HEK293 (cell line): ENCODE measurements around the gene PHKA2.

Experiments
- FEZF1 ChIP-seq: fragments of 450-650 bp; formaldehyde crosslinking; IDR thresholded peaks from 2 replicates; pipeline ENCODE4 v1.5.1; 2016; ENCODE audit warnings: missing biosample characterization, missing genetic modification characterization
- KLF9 ChIP-seq: fragments of 450-650 bp; formaldehyde crosslinking; IDR thresholded peaks from 2 replicates; pipeline ENCODE4 v1.5.1; 2016; ENCODE audit warnings: missing biosample characterization, missing genetic modification characterization, low read depth
- PATZ1 ChIP-seq: fragments of 450-650 bp; formaldehyde crosslinking; IDR thresholded peaks from 2 replicates; pipeline ENCODE4 v1.5.1; 2016; ENCODE audit warnings: missing biosample characterization, missing genetic modification characterization
- PRDM1 ChIP-seq: fragments of 450-650 bp; formaldehyde crosslinking; IDR thresholded peaks from 2 replicates; pipeline ENCODE4; 2016; ENCODE audit warnings: missing biosample characterization, missing genetic modification characterization
- PRDM2 ChIP-seq: fragments of 450-650 bp; formaldehyde crosslinking; IDR thresholded peaks from 2 replicates; pipeline ENCODE4 v1.5.1; 2016; ENCODE audit warnings: missing biosample characterization, missing genetic modification characterization, borderline replicate concordance
- SCRT2 ChIP-seq: fragments of 450-650 bp; formaldehyde crosslinking; IDR thresholded peaks from 2 replicates; pipeline ENCODE4 v1.5.1; 2016; ENCODE audit warnings: missing biosample characterization, missing genetic modification characterization
- SP7 ChIP-seq: fragments of 450-650 bp; formaldehyde crosslinking; IDR thresholded peaks from 2 replicates; pipeline ENCODE4 v1.5.1; 2016; ENCODE audit warnings: missing biosample characterization, missing genetic modification characterization
- TSHZ1 ChIP-seq: fragments of 450-650 bp; formaldehyde crosslinking; IDR thresholded peaks from 2 replicates; pipeline ENCODE4 v1.5.1; 2016; ENCODE audit warnings: missing biosample characterization, missing genetic modification characterization, borderline replicate concordance
- YY1 ChIP-seq: fragments of 450-650 bp; formaldehyde crosslinking; IDR thresholded peaks from 2 replicates; pipeline ENCODE4 v1.5.1; 2018; ENCODE audit warnings: missing biosample characterization, missing genetic modification characterization
- ZBTB26 ChIP-seq: fragments of 450-650 bp; formaldehyde crosslinking; optimal IDR thresholded peaks from 2 replicates; pipeline ENCODE3; 2016; ENCODE audit warnings: missing biosample characterization, mild to moderate bottlenecking, missing genetic modification characterization
- ZBTB49 ChIP-seq: fragments of 450-650 bp; formaldehyde crosslinking; IDR thresholded peaks from 2 replicates; pipeline ENCODE4 v1.5.1; 2016; ENCODE audit warnings: missing biosample characterization, missing genetic modification characterization, low read depth
- ZNF10 ChIP-seq: fragments of 450-650 bp; formaldehyde crosslinking; IDR thresholded peaks from 2 replicates; pipeline ENCODE4 v1.5.1; 2017; ENCODE audit warnings: missing biosample characterization, missing genetic modification characterization
- ZNF114 ChIP-seq: fragments of 450-650 bp; formaldehyde crosslinking; IDR thresholded peaks from 2 replicates; pipeline ENCODE4 v1.5.0; 2017; ENCODE audit warnings: missing biosample characterization, missing genetic modification characterization
- ZNF16 ChIP-seq: fragments of 450-650 bp; formaldehyde crosslinking; IDR thresholded peaks from 2 replicates; pipeline ENCODE4 v1.5.1; 2016; ENCODE audit warnings: low read depth, missing biosample characterization, missing genetic modification characterization
- ZNF24 ChIP-seq: fragments of 450-650 bp; formaldehyde crosslinking; IDR thresholded peaks from 2 replicates; pipeline ENCODE4 v1.5.1; 2016; ENCODE audit warnings: missing biosample characterization, missing genetic modification characterization
- ZNF341 ChIP-seq: fragments of 450-650 bp; formaldehyde crosslinking; IDR thresholded peaks from 2 replicates; pipeline ENCODE4; 2016; ENCODE audit warnings: low read depth, missing biosample characterization, missing genetic modification characterization
- ZNF416 ChIP-seq: fragments of 450-650 bp; formaldehyde crosslinking; IDR thresholded peaks from 2 replicates; pipeline ENCODE4 v1.5.1; 2016; ENCODE audit warnings: missing biosample characterization, missing genetic modification characterization
- ZNF560 ChIP-seq: fragments of 450-650 bp; formaldehyde crosslinking; IDR thresholded peaks from 2 replicates; pipeline ENCODE4 v1.5.1; 2017; ENCODE audit warnings: missing biosample characterization, missing genetic modification characterization, borderline replicate concordance
- ZNF580 ChIP-seq: fragments of 450-650 bp; formaldehyde crosslinking; IDR thresholded peaks from 2 replicates; pipeline ENCODE4 v1.5.1; 2016; ENCODE audit warnings: missing biosample characterization, missing genetic modification characterization
- ZNF776 ChIP-seq: fragments of 450-650 bp; formaldehyde crosslinking; IDR thresholded peaks from 2 replicates; pipeline ENCODE4 v1.5.0; 2017; ENCODE audit warnings: missing biosample characterization, missing genetic modification characterization, borderline replicate concordance
- ZNF843 ChIP-seq: fragments of 450-650 bp; formaldehyde crosslinking; IDR thresholded peaks from 2 replicates; pipeline ENCODE4 v1.5.1; 2016; ENCODE audit warnings: missing biosample characterization, missing genetic modification characterization
- ZSCAN23 ChIP-seq: fragments of 450-650 bp; formaldehyde crosslinking; IDR thresholded peaks from 2 replicates; pipeline ENCODE4 v1.5.1; 2016; ENCODE audit warnings: missing biosample characterization, missing genetic modification characterization
- ZSCAN4 ChIP-seq: fragments of 450-650 bp; formaldehyde crosslinking; IDR thresholded peaks from 2 replicates; pipeline ENCODE4 v1.5.1; 2017; ENCODE audit warnings: missing biosample characterization, missing genetic modification characterization

The PHKA2 gene

GRCh38 chrX:18938710-18939109 lies 45.2 kb downstream of the PHKA2 start (continued):
- no peak for TF ChIP-seq PRDM2 (tag by site-specific recombination)
- TF ChIP-seq ZNF114 (tag by site-specific recombination) = no peak
- no peak for TF ChIP-seq ZNF776 (tag by site-specific recombination)
- peak; percentile 84 for TF ChIP-seq ZNF24
- TF ChIP-seq ZNF16 (tag by site-specific recombination) = no peak
- TF ChIP-seq KLF9 = no peak
- TF ChIP-seq PATZ1 (tag by site-specific recombination) = 0 out of 2 replicates have a peak, but pooled peaks have one; percentile 43
- no peak for TF ChIP-seq ZNF560 (tag by site-specific recombination)
- TF ChIP-seq ZNF580 = peak; percentile 66
- TF ChIP-seq ZNF416 (tag by site-specific recombination) = no peak
- TF ChIP-seq PRDM1 (tag by site-specific recombination) = no peak
- no peak for TF ChIP-seq ZBTB49 (tag by site-specific recombination)
- TF ChIP-seq ZBTB26 (tag by site-specific recombination) = no peak
- peak; percentile 57; the same call in 1 of the 2 replicates for TF ChIP-seq ZNF10 (tag by site-specific recombination)
- 0 out of 2 replicates have a peak, but pooled peaks have one; percentile 50 for TF ChIP-seq ZSCAN23 (tag by site-specific recombination)
- TF ChIP-seq SP7 (tag by site-specific recombination) = peak; percentile 86
- TF ChIP-seq ZNF843 (tag by site-specific recombination) = peak; percentile 96
- no peak for TF ChIP-seq ZNF341 (tag by site-specific recombination)
- TF ChIP-seq TSHZ1 (tag by site-specific recombination) = peak; percentile 86; the same call in 1 of the 2 replicates
- TF ChIP-seq ZSCAN4 = 0 out of 2 replicates have a peak, but pooled peaks have one; percentile 30
- peak; percentile 40; the same call in 1 of the 2 replicates for TF ChIP-seq YY1
- TF ChIP-seq FEZF1 (tag by site-specific recombination) = peak; percentile 91
- TF ChIP-seq SCRT2 (tag by site-specific recombination) = no peak
